Daoy (cell line): ENCODE results near the gene DPP4. TPM values are rescaled to one million over a fixed set of nuclear protein-coding genes. Genes with fewer than 3 reads are reported as not detected.

ENCODE experiments used
- DNase-seq: peaks from one replicate; pipeline ENCODE4 v3.0.0-alpha.2; 2015; ENCODE audit warnings: low read depth
- total RNA-seq: library from RNA; depleted of rRNA; stranded (reverse); fragments of >200 nt; shearing (Covaris generic); gene quantifications from 2 replicates; pipeline ENCODE4 v1.2.3, GENCODE V29; 2014

The DPP4 gene
- total RNA-seq, 1 experiment from 2014 or later: 0.17 TPM

- no peak for DNase-seq
Measured at GRCh38 chr2:161991991-161992390, 82.0 kb downstream of the DPP4 start.

GRCh38 chr2:161990741-161991140, 83.3 kb downstream of the DPP4 start:
- DNase-seq: peak; percentile 73

GRCh38 chr2:161990036-161990435, 84.0 kb downstream of the DPP4 start:
- no peak for DNase-seq

- DNase-seq: no peak
Measured at GRCh38 chr2:161988589-161988988, 85.4 kb downstream of the DPP4 start.

- DNase-seq: no peak
Measured at GRCh38 chr2:161987311-161987710, 86.7 kb downstream of the DPP4 start.

- DNase-seq: peak; percentile 25
Measured at GRCh38 chr2:161983866-161984265, 90.1 kb downstream of the DPP4 start.

GRCh38 chr2:161983331-161983651, 90.7 kb downstream of the DPP4 start:
- no peak for DNase-seq

- no peak for DNase-seq
Measured at GRCh38 chr2:161982548-161983330, 91.3 kb downstream of the DPP4 start.

- DNase-seq: no peak
Measured at GRCh38 chr2:161981679-161982250, 92.2 kb downstream of the DPP4 start.

- no peak for DNase-seq
Measured at GRCh38 chr2:161980976-161981375, 93.0 kb downstream of the DPP4 start.

GRCh38 chr2:161979490-161979889, 94.5 kb downstream of the DPP4 start:
- DNase-seq: no peak

GRCh38 chr2:161977926-161978325, 96.1 kb downstream of the DPP4 start:
- peak; percentile 7 for DNase-seq

GRCh38 chr2:161976917-161977316, 97.1 kb downstream of the DPP4 start:
- no peak for DNase-seq

- no peak for DNase-seq
Measured at GRCh38 chr2:161976295-161976694, 97.7 kb downstream of the DPP4 start.

- no peak for DNase-seq
Measured at GRCh38 chr2:161975813-161976160, 98.2 kb downstream of the DPP4 start.

- DNase-seq: no peak
Measured at GRCh38 chr2:161975062-161975812, 98.8 kb downstream of the DPP4 start.

- DNase-seq: no peak
Measured at GRCh38 chr2:161974461-161974860, 99.6 kb downstream of the DPP4 start.

- no peak for DNase-seq
Measured at GRCh38 chr2:161972866-161973265, 101.1 kb downstream of the DPP4 start.

GRCh38 chr2:161972232-161972631, 101.8 kb downstream of the DPP4 start:
- no peak for DNase-seq

- DNase-seq: no peak
Measured at GRCh38 chr2:161971551-161971950, 102.5 kb downstream of the DPP4 start.

GRCh38 chr2:161969159-161969558, 104.9 kb downstream of the DPP4 start:
- no peak for DNase-seq

GRCh38 chr2:161965994-161966393, 108.0 kb downstream of the DPP4 start:
- no peak for DNase-seq

- DNase-seq: no peak
Measured at GRCh38 chr2:161964160-161964559, 109.9 kb downstream of the DPP4 start.
